Osteoblast (primary cell): ENCODE measurements around the gene HEXIM1. TPM values are rescaled to one million over a fixed set of nuclear protein-coding genes. Genes with fewer than 3 reads are reported as not detected.

ENCODE experiments used
- DNase-seq: peaks from one replicate; pipeline ENCODE4 v3.0.0; 2011; ENCODE audit warnings: low spot score, mixed read lengths; ENCODE audit not compliant: insufficient read length; ENCODE audit errors: missing footprints
- H2AFZ ChIP-seq: 2 replicates; pipeline ENCODE4 v1.6.0; 2011; ENCODE audit warnings: mild to moderate bottlenecking, low read length
- H3K27ac ChIP-seq: 2 replicates; pipeline ENCODE4 v1.5.1; 2011; ENCODE audit warnings: mild to moderate bottlenecking, low read depth, low read length, moderate library complexity
- H3K27me3 ChIP-seq: 2 replicates; pipeline ENCODE4 v1.6.0; 2012; ENCODE audit warnings: mild to moderate bottlenecking, control low read depth, inconsistent platforms, low read length, moderate library complexity; ENCODE audit not compliant: insufficient read depth
- H3K36me3 ChIP-seq: 2 replicates; pipeline ENCODE4 v1.5.1; 2011; ENCODE audit warnings: mild to moderate bottlenecking, low read length, control low read depth, moderate library complexity; ENCODE audit not compliant: insufficient read depth
- H3K4me1 ChIP-seq: 2 replicates; pipeline ENCODE4 v1.5.1; 2011; ENCODE audit warnings: mild to moderate bottlenecking, low read length, control low read depth, moderate library complexity; ENCODE audit not compliant: insufficient read depth
- H3K4me2 ChIP-seq: 2 replicates; pipeline ENCODE4 v1.6.0; 2011; ENCODE audit warnings: mild to moderate bottlenecking, low read length; ENCODE audit not compliant: insufficient read depth
- H3K4me3 ChIP-seq: fragments of 200-600 bp; sonication (generic); 3 replicates; pipeline ENCODE4 v1.5.1; 2012; ENCODE audit warnings: mild to moderate bottlenecking, low read length, inconsistent platforms; ENCODE audit not compliant: insufficient read depth
- H3K79me2 ChIP-seq: 2 replicates; pipeline ENCODE4 v1.6.0; 2012; ENCODE audit warnings: mild to moderate bottlenecking, low read length, control low read depth, inconsistent platforms; ENCODE audit not compliant: insufficient read depth
- H3K9me3 ChIP-seq: 2 replicates; pipeline ENCODE4 v1.5.1; 2011; ENCODE audit warnings: low read depth, low read length, control low read depth
- H4K20me1 ChIP-seq: 2 replicates; pipeline ENCODE4 v1.6.0; 2012; ENCODE audit warnings: mild to moderate bottlenecking, low read length, control low read depth; ENCODE audit not compliant: insufficient read depth
- CTCF ChIP-seq: IDR thresholded peaks from 2 replicates; pipeline ENCODE4 v1.5.1; 2011; ENCODE audit warnings: mild to moderate bottlenecking, low read depth, low read length, moderate library complexity; ENCODE audit errors: extremely low read depth
- total RNA-seq: library from RNA; depleted of rRNA; stranded (reverse); fragments of >200 nt; gene quantifications from 2 replicates; pipeline ENCODE4 v1.2.3, GENCODE V29; 2012

The HEXIM1 gene
- total RNA-seq, 1 donor, result 10.9 TPM

DNA sequence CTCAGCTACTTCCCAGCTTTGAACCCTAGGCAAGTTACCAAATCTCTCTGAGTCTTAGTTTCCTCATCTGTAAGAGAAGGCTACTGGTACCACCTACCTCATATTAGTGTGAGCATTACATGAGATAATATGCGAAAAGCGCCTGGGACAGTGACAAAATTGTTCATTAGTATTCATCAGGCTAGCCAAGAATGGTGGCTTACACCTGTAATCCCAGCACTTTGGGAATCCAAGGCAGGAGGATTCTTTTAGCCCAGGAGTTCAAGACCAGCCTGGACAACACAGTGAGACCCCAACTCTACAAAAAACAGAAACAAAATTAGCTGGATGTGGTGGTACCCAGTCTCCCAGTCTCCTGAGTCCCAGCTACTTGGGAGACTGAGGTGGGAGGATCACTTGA lies 19.3 kb upstream of the HEXIM1 start:
- no peaks in the 10 kb centered on the region for H3K27me3 ChIP-seq
- H3K4me3 ChIP-seq, result no peak overlapping the region
- H3K4me2 ChIP-seq, result no peak overlapping the region
- no peak overlapping the region for H3K27ac ChIP-seq
- DNase-seq, result no peak
- peaks cover 28% of the 10 kb centered on the region for H3K79me2 ChIP-seq
- H2AFZ ChIP-seq, result no peak overlapping the region
- no peaks in the 10 kb centered on the region for H3K9me3 ChIP-seq
- TF ChIP-seq CTCF, result no peak
- no peaks in the 10 kb centered on the region for H3K36me3 ChIP-seq
- no peaks in the 10 kb centered on the region for H4K20me1 ChIP-seq
- peaks cover 29% of the 10 kb centered on the region for H3K4me1 ChIP-seq

DNA sequence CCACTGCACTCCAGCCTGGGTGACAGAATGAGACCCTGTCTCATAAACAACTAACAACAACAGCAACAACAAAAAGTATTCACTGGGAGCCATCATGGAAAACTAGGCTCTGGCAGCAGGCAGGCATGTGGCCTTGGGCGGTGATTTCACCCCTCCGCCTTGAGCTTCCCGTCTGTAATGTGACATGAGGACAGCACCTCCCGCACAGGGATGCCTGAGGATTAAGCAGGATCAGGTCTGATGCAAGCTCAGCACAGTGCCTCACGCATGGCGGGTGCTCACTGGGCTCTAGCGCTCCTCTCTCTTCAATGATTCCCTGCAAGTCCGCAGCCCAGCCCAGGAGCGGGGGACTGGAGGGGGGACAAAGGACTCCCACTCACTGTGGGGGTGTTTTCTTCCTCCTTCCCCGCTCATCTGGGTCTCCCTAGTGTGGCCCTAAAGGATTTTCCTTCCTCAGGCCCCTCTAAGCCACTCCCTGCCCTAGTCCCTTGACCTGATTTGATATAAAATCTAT lies 18.8 kb upstream of the HEXIM1 start:
- DNase-seq, result peak; percentile 68
- TF ChIP-seq CTCF, result no peak
- Histone ChIP-seq H4K20me1 (no peaks in the 10 kb centered on the region), H3K79me2 (peaks cover 26% of the 10 kb centered on the region), H3K4me1 (peaks cover 24% of the 10 kb centered on the region), H3K9me3 (no peaks in the 10 kb centered on the region), H2AFZ (no peak overlapping the region), H3K27me3 (no peaks in the 10 kb centered on the region), H3K4me3 (no peak overlapping the region), H3K36me3 (no peaks in the 10 kb centered on the region), H3K4me2 (no peak overlapping the region), H3K27ac (no peak overlapping the region)

DNA sequence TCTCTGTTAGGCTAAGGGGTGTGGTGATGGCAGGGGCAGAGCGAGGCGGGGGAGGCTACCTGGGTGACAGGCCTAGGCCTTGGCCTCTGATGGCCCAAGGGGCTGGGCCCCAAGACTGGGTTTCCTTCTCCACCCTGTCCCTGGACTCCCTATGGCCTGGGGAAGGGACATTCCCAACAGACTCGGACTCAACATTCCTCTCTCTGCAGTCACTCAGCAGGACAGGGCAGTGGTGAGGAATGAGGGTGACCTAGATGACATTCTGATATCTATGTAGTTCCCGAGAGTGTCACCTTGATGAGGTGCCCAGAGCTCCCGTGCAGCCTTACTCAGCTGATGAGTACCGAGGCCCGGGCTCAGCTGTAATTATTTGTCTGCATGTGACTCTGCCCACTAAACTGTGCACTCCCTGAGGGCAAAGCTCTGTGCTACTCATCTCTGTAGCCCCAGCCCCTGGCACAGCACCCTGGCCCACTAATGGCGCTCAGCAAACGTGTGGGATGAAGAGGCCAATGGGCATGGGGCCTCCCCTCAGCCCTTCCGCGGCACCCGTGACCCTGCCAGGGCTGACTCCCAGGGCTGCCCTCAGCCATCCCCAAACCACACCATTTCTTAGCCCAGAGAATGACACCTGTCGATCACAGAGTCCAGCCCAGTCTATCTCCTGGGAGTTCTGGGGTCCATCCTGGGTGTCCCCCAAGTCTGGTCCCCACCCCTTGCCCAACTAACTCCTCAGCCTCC lies 18.2 kb upstream of the HEXIM1 start:
- no peaks in the 10 kb centered on the region for H3K36me3 ChIP-seq
- no peak overlapping the region for H3K4me2 ChIP-seq
- H3K27me3 ChIP-seq, result no peaks in the 10 kb centered on the region
- H3K79me2 ChIP-seq, result peaks cover 25% of the 10 kb centered on the region
- H4K20me1 ChIP-seq, result no peaks in the 10 kb centered on the region
- no peak for TF ChIP-seq CTCF
- H3K9me3 ChIP-seq, result no peaks in the 10 kb centered on the region
- H2AFZ ChIP-seq, result no peak overlapping the region
- peaks cover 21% of the 10 kb centered on the region for H3K4me1 ChIP-seq
- H3K27ac ChIP-seq, result no peak overlapping the region
- no peak overlapping the region for H3K4me3 ChIP-seq
- DNase-seq, result peak; percentile 87
